Activated CD4-positive, alpha-beta T cell treated with anti-CD3 and anti-CD28 coated beads, Interleukin-2, amount 10 ng/mL, durations not matched to agents 7 days and 5 days (primary cell): ENCODE results near the gene LNX1. TPM values are rescaled to one million over a fixed set of nuclear protein-coding genes. Genes with fewer than 3 reads are reported as not detected.

ENCODE experiments used
- CTCF ChIA-PET: fragments of 350-600 bp; sonication (Branson Sonifier 250); formaldehyde crosslinking; loops from one replicate; lab custom pipeline; 2021; ENCODE audit warnings: antibody characterized with exemption; lab: Charles Lee
- POLR2A ChIA-PET: fragments of 350-600 bp; sonication (Branson Sonifier 250); formaldehyde crosslinking; loops from one replicate; lab custom pipeline; 2021; ENCODE audit warnings: antibody characterized with exemption; lab: Charles Lee
- DNase-seq: peaks from one replicate; pipeline ENCODE4 v3.0.0-alpha.2; 2020
- H3K27ac Mint-ChIP-seq: one replicate; pipeline ENCODE4 v1.8.0; 2021; ENCODE audit warnings: mild to moderate bottlenecking, moderate library complexity, mixed read lengths
- H3K27me3 Mint-ChIP-seq: one replicate; pipeline ENCODE4 v1.8.0; 2021; ENCODE audit warnings: mixed read lengths
- H3K36me3 Mint-ChIP-seq: one replicate; pipeline ENCODE4 v1.8.0; 2021; ENCODE audit warnings: low read depth, mixed read lengths
- H3K4me1 Mint-ChIP-seq: one replicate; pipeline ENCODE4 v1.8.0; 2021; ENCODE audit warnings: mixed read lengths
- H3K4me3 Mint-ChIP-seq: one replicate; pipeline ENCODE4 v1.8.0; 2021; ENCODE audit warnings: mild to moderate bottlenecking, moderate library complexity, mixed read lengths
- H3K9me3 Mint-ChIP-seq: one replicate; pipeline ENCODE4 v1.8.0; 2021; ENCODE audit warnings: mixed read lengths
- total RNA-seq, 2 experiments: library from RNA; stranded (reverse); gene quantifications; one replicate each; pipeline ENCODE4 v1.2.3, GENCODE V29; 2021

Gene LNX1
- total RNA-seq, 2 experiments from 2014 or later, result not detected

DNA sequence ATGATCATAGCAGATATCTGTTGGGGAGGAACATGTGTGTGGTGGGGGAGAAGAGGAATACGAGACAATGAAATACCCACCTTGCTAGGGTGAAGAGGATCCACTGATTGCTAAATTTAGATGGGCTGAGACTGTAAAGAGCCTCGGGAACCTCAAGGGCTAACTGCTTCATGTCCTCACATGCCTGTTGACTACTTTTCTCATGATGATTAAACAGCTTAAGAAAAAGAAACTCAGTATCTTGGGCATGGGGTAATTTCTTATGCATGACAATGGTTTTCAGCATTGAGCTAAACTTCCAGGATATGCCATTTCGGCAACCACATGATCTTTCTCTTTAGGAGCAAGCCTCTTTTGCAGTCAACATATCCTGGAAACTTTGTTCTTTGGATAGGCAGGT lies 3.9 kb upstream of the LNX1 start:
- Mint-ChIP-seq H3K27ac (no peak overlapping the region), H3K36me3 (no peaks in the 10 kb centered on the region), H3K27me3 (peaks cover 35% of the 10 kb centered on the region), H3K4me1 (peaks cover 4% of the 10 kb centered on the region), H3K4me3 (no peak overlapping the region), H3K9me3 (no peaks in the 10 kb centered on the region)
- CTCF ChIA-PET, result interaction anchor here (1.3 kb wide), 1 partner anchor 11 kb away, joined by 3 read pairs; no protein-coding TSS in a partner anchor
- POLR2A ChIA-PET, result no interaction called here
- DNase-seq, result no peak

DNA sequence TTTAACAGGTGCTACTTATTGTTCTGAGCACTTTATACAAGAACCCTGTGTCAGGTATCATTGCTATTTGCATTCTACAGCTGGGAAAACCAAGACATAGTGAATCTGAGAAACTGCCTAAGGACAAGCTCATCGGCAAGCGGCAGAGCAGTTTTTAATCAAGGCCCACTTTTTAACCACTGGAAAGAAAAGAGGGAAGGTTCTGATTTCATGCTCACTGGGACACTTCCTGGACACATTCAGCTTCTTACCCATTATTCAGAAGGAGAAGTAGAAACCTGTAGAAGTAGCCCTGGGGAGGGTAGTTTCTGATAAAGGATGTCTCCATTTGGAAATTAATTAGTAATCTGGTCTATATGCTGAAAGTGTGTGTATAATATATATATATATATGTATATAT lies 2.5 kb upstream of the LNX1 start:
- Mint-ChIP-seq H3K4me1 (peaks cover 4% of the 10 kb centered on the region), H3K4me3 (no peak overlapping the region), H3K36me3 (no peaks in the 10 kb centered on the region), H3K9me3 (no peaks in the 10 kb centered on the region), H3K27ac (no peak overlapping the region), H3K27me3 (peaks cover 39% of the 10 kb centered on the region)
- DNase-seq, result no peak
- CTCF ChIA-PET, result interaction anchor here (1.0 kb wide), 1 partner anchor 9 kb away, joined by 3 read pairs; no protein-coding TSS in a partner anchor
- POLR2A ChIA-PET, result no interaction called here

- Mint-ChIP-seq H3K36me3 (no peaks in the 10 kb centered on the region), H3K4me1 (peaks cover 4% of the 10 kb centered on the region), H3K27me3 (peaks cover 39% of the 10 kb centered on the region), H3K27ac (no peak overlapping the region), H3K4me3 (no peak overlapping the region), H3K9me3 (no peaks in the 10 kb centered on the region)
- CTCF ChIA-PET, result no interaction called here
- POLR2A ChIA-PET, result no interaction called here
- no peak for DNase-seq
Measured at GRCh38 chr4:53592686-53593501, 1.6 kb upstream of the LNX1 start.

DNA sequence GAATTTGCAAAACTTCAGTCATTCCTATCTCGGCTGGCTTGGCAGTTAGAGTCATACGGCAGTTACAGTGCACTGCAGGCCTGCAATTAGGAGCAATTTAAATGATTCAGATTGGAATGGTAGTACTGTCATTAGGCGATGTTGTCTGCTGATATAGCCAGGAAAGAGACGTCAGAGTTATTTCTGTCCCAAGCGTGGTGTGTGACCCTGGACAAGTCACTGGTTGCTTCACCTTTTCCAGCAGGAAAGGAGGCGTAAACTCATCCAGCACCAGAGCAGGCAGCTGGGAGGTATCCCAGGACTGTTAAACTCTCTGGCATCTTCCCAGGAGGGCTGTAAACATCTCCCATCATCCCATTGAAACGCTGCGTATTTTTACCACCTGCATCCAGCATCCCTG lies 836 bp upstream of the LNX1 start:
- Mint-ChIP-seq H3K36me3 (no peaks in the 10 kb centered on the region), H3K4me1 (peaks cover 4% of the 10 kb centered on the region), H3K4me3 (no peak overlapping the region), H3K27me3 (peaks cover 39% of the 10 kb centered on the region), H3K27ac (no peak overlapping the region), H3K9me3 (no peaks in the 10 kb centered on the region)
- DNase-seq, result no peak
- CTCF ChIA-PET, result no interaction called here
- POLR2A ChIA-PET, result no interaction called here

DNA sequence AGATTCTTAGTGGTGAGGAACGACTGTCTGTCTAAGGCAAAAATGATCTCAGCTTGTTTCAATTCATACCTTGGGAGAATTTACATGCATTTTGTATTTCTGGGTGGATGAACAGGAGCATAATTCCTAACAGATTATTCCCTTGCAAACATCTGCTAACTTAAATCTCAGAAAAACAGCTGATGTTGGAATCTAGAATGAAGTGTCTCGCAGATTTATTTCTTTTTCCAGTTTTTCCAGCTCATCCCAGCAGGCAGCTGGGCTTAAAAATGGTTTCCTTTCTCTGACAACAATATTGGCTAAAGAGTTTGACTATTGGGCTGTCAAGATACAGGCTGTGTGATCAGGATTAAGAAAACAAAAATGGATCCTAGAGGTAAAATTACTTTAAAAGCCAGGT lies 1.1 kb downstream of the LNX1 start:
- H3K27me3 Mint-ChIP-seq, result peaks cover 34% of the 10 kb centered on the region
- H3K4me3 Mint-ChIP-seq, result no peak overlapping the region
- H3K36me3 Mint-ChIP-seq, result no peaks in the 10 kb centered on the region

GRCh38 chr4:53589511-53589910 lies 1.8 kb downstream of the LNX1 start:
- H3K4me1 Mint-ChIP-seq, result peaks cover 4% of the 10 kb centered on the region
- ChIA-PET POLR2A (no interaction called here), CTCF (no interaction called here)
- no peak for DNase-seq
- peaks cover 31% of the 10 kb centered on the region for H3K27me3 Mint-ChIP-seq
- H3K36me3 Mint-ChIP-seq, result no peaks in the 10 kb centered on the region
- no peaks in the 10 kb centered on the region for H3K9me3 Mint-ChIP-seq
- no peak overlapping the region for H3K4me3 Mint-ChIP-seq
- H3K27ac Mint-ChIP-seq, result no peak overlapping the region

More for the DNA sequence above, 1.1 kb downstream of the LNX1 start:
- Mint-ChIP-seq H3K9me3 (no peaks in the 10 kb centered on the region), H3K4me1 (peaks cover 4% of the 10 kb centered on the region), H3K27ac (no peak overlapping the region)
- ChIA-PET CTCF (no interaction called here), POLR2A (no interaction called here)
- DNase-seq, result no peak

- no peaks in the 10 kb centered on the region for H3K36me3 Mint-ChIP-seq
Measured at GRCh38 chr4:53587135-53587534, 4.2 kb downstream of the LNX1 start.

DNA sequence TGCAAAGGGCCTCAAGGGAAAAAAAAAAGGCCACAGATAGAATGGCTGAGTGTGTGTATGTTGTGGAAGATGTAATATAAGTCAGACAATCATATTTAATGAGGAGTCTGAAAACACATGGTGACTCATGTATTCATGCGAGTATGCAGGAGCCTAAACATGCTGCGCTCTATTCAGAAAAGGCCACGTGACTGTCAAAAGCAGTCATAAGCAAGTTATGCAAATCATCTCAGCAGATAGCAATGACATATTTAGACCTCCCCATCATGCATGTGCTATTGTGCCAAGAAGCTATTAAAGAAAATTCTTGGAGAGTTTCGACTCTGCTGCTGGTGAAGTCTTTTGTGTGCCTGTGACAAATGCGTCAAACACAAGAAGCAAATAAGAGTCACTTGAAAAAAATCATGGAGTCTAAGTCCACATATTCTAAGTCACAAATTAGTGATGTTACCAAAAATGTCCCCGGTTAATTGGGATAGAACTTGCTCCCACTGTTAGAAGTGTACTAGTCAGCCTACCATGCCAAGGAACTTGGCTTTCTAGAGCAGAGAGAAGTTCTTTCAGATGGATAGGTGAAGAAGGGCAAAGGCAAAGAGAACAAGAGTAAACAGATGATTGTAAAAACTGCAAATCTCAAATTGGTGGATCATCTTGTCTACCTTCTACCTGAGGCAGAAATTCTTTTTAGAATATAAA lies 5.0 kb downstream of the LNX1 start:
- H3K27ac Mint-ChIP-seq, result no peak overlapping the region
- H3K4me1 Mint-ChIP-seq, result no peaks in the 10 kb centered on the region
- H3K9me3 Mint-ChIP-seq, result no peaks in the 10 kb centered on the region
- POLR2A ChIA-PET, result no interaction called here
- H3K27me3 Mint-ChIP-seq, result peaks cover 15% of the 10 kb centered on the region
- H3K36me3 Mint-ChIP-seq, result no peaks in the 10 kb centered on the region
- DNase-seq, result no peak
- CTCF ChIA-PET, result no interaction called here
- no peak overlapping the region for H3K4me3 Mint-ChIP-seq

More at GRCh38 chr4:53587135-53587534, 4.2 kb downstream of the LNX1 start:
- peaks cover 23% of the 10 kb centered on the region for H3K27me3 Mint-ChIP-seq
- H3K27ac Mint-ChIP-seq, result no peak overlapping the region
- H3K4me3 Mint-ChIP-seq, result no peak overlapping the region
- no peak for DNase-seq
- POLR2A ChIA-PET, result no interaction called here
- peaks cover 4% of the 10 kb centered on the region for H3K4me1 Mint-ChIP-seq
- CTCF ChIA-PET, result no interaction called here
- H3K9me3 Mint-ChIP-seq, result no peaks in the 10 kb centered on the region

- H3K36me3 Mint-ChIP-seq, result no peaks in the 10 kb centered on the region
- no peak overlapping the region for H3K27ac Mint-ChIP-seq
- H3K27me3 Mint-ChIP-seq, result no peaks in the 10 kb centered on the region
- no peak for DNase-seq
- H3K4me1 Mint-ChIP-seq, result no peaks in the 10 kb centered on the region
- H3K9me3 Mint-ChIP-seq, result no peaks in the 10 kb centered on the region
- no peak overlapping the region for H3K4me3 Mint-ChIP-seq
- CTCF ChIA-PET, result no interaction called here
- POLR2A ChIA-PET, result no interaction called here
Measured at GRCh38 chr4:53584658-53585057, 6.6 kb downstream of the LNX1 start.

DNA sequence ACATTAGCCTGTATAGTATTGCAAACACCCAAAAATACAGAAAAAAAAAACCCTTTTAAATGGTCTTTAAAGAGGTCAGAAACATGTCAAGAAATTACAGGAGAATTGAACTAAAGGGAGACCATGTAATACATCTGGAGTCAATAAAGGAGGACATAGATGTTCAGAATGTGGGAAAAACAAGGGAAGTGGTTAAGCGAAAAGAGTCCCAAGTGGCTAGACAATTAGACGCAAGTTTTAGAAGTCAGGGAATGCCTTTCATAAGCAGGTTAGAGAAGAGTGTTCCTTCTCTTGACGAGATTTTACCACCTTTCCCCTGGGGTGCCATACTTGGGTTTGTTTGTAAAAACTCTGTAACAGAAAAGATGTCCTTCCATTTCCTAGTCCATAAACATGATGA lies 7.8 kb downstream of the LNX1 start:
- POLR2A ChIA-PET, result no interaction called here

DNA sequence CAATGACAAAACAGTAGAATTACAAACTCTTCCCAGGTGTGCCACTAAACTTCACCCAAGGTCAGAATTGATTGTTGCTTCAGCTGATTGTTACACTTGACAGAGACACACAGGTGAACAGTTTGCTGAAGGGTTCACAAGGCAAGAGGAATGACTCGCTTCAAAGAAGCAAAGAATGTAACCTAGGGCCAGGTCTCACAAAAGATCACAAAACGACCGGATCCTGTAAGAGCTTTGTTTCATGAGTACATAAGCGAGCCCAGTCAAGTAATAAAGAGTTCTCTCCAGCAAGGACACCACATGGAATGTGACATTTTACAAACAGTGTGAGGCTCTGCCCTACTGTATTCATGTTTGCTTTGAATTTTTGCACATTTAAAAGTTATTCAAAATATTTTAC lies 9.1 kb downstream of the LNX1 start:
- H3K27me3 Mint-ChIP-seq, result peaks cover 5% of the 10 kb centered on the region
- H3K27ac Mint-ChIP-seq, result no peak overlapping the region
- no peaks in the 10 kb centered on the region for H3K9me3 Mint-ChIP-seq
- ChIA-PET POLR2A (no interaction called here), CTCF (interaction anchor here (1.2 kb wide), 1 partner anchor 23 kb away, joined by 3 read pairs; no protein-coding TSS in a partner anchor)
- H3K4me1 Mint-ChIP-seq, result no peaks in the 10 kb centered on the region
- DNase-seq, result no peak
- H3K36me3 Mint-ChIP-seq, result no peaks in the 10 kb centered on the region
- H3K4me3 Mint-ChIP-seq, result no peak overlapping the region

More for the DNA sequence above, 7.8 kb downstream of the LNX1 start:
- Mint-ChIP-seq H3K4me3 (no peak overlapping the region), H3K4me1 (no peaks in the 10 kb centered on the region), H3K27me3 (no peaks in the 10 kb centered on the region), H3K36me3 (no peaks in the 10 kb centered on the region), H3K27ac (no peak overlapping the region), H3K9me3 (no peaks in the 10 kb centered on the region)
- no peak for DNase-seq
- CTCF ChIA-PET, result no interaction called here

- Mint-ChIP-seq H3K9me3 (no peaks in the 10 kb centered on the region), H3K4me3 (no peak overlapping the region), H3K27me3 (peaks cover 5% of the 10 kb centered on the region), H3K4me1 (no peaks in the 10 kb centered on the region), H3K36me3 (no peaks in the 10 kb centered on the region), H3K27ac (no peak overlapping the region)
- CTCF ChIA-PET, result interaction anchor here (0.6 kb wide), 1 partner anchor 611 kb away, joined by 4 read pairs; no protein-coding TSS in a partner anchor
- no peak for DNase-seq
- POLR2A ChIA-PET, result no interaction called here
Measured at GRCh38 chr4:53580274-53580673, 11.0 kb downstream of the LNX1 start.

DNA sequence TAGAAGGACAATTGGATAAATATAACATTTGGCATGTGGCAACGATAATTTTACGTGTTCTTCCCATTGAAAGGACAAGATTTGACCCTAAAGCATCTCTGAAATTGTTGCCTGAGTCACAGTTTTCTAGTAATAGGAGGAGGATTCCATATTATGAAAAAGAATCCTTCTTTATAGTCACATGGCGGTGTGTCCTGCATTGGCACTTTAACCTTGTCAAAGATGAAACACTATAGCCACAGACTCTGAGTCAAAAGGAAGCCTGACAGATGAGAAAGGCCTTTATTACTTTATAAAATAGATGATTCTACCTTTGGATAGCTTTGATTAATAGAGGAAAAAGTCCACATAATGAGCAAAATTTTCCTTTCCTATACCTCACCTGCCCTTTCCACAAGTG lies 11.5 kb downstream of the LNX1 start:
- CTCF ChIA-PET, result interaction anchor here (0.6 kb wide), 1 partner anchor 611 kb away, joined by 4 read pairs; no protein-coding TSS in a partner anchor
- POLR2A ChIA-PET, result no interaction called here
- Mint-ChIP-seq H3K27ac (no peak overlapping the region), H3K4me1 (no peaks in the 10 kb centered on the region), H3K36me3 (no peaks in the 10 kb centered on the region), H3K9me3 (no peaks in the 10 kb centered on the region), H3K27me3 (peaks cover 5% of the 10 kb centered on the region), H3K4me3 (no peak overlapping the region)
- no peak for DNase-seq
